ENCODE measurements around the gene APBB3. TPM values are rescaled to one million over a fixed set of nuclear protein-coding genes. Genes with fewer than 3 reads are reported as not detected.
"Not testable (repeated sequence)": the region's sequence is repeated elsewhere in the genome, so short reads cannot be mapped to it uniquely, and the experiment has no call there.

APBB3 gene
- polyA plus RNA-seq, 1 donor from 2014 or later: 131 TPM

DNA sequence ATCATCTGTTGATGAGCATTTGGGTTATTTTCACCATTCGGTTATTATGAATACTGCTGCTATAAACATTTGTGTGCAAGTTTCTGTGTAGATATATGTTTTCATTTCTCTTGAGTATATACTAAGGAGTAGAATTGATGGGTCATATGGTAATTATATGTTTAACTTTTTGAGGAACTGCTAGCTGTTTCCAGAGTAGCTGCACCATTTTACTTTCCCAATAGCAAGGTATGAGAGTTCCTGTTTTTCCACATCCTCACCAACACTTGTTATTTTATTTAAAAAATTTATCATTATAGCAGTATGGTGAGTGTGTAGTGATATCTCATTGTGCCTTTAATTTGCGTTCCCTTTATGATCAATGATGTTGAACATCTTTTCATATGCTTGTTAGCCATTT lies 39.3 kb upstream of the APBB3 start:
- H3K4me2 ChIP-seq (ENCODE audit: low read length): no peak overlapping the region
- no peaks in the 10 kb centered on the region for H3K79me2 ChIP-seq (replicated peaks; ENCODE audit: insufficient read depth, low read length)
- no peak overlapping the region for H3K27ac ChIP-seq (ENCODE audit: low read length)
- H3K36me3 ChIP-seq (ENCODE audit: insufficient read depth, low read length): no peaks in the 10 kb centered on the region
- H3K9me2 ChIP-seq (ENCODE audit: insufficient read depth, low read length): no peaks in the 10 kb centered on the region
- H3K9me3 ChIP-seq (ENCODE audit: low read length): no peaks in the 10 kb centered on the region
- TF ChIP-seq POLR2AphosphoS5 (IDR thresholded peaks at IDR 0.05) (no peak), MXI1 (conservative IDR thresholded peaks at IDR 0.05; ENCODE audit: poor library complexity, severe bottlenecking) (no peak), EP300 (conservative IDR thresholded peaks at IDR 0.05; ENCODE audit: poor library complexity, severe bottlenecking) (no peak), TAF1 (IDR thresholded peaks at IDR 0.05; ENCODE audit: low read depth) (no peak), RAD21 (conservative IDR thresholded peaks at IDR 0.05) (no peak), SMC3 (conservative IDR thresholded peaks at IDR 0.05; ENCODE audit: poor library complexity) (no peak), EZH2 (IDR thresholded peaks at IDR 0.05; ENCODE audit: borderline replicate concordance, insufficient read depth, low read length, poor library complexity, severe bottlenecking) (no peak)
- TF ChIP-seq, protein P1, sequence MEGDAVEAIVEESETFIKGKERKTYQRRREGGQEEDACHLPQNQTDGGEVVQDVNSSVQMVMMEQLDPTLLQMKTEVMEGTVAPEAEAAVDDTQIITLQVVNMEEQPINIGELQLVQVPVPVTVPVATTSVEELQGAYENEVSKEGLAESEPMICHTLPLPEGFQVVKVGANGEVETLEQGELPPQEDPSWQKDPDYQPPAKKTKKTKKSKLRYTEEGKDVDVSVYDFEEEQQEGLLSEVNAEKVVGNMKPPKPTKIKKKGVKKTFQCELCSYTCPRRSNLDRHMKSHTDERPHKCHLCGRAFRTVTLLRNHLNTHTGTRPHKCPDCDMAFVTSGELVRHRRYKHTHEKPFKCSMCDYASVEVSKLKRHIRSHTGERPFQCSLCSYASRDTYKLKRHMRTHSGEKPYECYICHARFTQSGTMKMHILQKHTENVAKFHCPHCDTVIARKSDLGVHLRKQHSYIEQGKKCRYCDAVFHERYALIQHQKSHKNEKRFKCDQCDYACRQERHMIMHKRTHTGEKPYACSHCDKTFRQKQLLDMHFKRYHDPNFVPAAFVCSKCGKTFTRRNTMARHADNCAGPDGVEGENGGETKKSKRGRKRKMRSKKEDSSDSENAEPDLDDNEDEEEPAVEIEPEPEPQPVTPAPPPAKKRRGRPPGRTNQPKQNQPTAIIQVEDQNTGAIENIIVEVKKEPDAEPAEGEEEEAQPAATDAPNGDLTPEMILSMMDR (IDR thresholded peaks at IDR 0.05; ENCODE audit: poor library complexity, severe bottlenecking): no peak
- TF ChIP-seq, protein P2, sequence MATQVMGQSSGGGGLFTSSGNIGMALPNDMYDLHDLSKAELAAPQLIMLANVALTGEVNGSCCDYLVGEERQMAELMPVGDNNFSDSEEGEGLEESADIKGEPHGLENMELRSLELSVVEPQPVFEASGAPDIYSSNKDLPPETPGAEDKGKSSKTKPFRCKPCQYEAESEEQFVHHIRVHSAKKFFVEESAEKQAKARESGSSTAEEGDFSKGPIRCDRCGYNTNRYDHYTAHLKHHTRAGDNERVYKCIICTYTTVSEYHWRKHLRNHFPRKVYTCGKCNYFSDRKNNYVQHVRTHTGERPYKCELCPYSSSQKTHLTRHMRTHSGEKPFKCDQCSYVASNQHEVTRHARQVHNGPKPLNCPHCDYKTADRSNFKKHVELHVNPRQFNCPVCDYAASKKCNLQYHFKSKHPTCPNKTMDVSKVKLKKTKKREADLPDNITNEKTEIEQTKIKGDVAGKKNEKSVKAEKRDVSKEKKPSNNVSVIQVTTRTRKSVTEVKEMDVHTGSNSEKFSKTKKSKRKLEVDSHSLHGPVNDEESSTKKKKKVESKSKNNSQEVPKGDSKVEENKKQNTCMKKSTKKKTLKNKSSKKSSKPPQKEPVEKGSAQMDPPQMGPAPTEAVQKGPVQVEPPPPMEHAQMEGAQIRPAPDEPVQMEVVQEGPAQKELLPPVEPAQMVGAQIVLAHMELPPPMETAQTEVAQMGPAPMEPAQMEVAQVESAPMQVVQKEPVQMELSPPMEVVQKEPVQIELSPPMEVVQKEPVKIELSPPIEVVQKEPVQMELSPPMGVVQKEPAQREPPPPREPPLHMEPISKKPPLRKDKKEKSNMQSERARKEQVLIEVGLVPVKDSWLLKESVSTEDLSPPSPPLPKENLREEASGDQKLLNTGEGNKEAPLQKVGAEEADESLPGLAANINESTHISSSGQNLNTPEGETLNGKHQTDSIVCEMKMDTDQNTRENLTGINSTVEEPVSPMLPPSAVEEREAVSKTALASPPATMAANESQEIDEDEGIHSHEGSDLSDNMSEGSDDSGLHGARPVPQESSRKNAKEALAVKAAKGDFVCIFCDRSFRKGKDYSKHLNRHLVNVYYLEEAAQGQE (IDR thresholded peaks at IDR 0.05; ENCODE audit: borderline replicate concordance): no peak
- H3K4me3 ChIP-seq (ENCODE audit: low read length): no peak overlapping the region
- no peaks in the 10 kb centered on the region for H3F3A ChIP-seq (ENCODE audit: insufficient read depth, low read length, poor library complexity, severe bottlenecking)
- H3K27me3 ChIP-seq (ENCODE audit: insufficient read depth, low read depth, low read length): no peaks in the 10 kb centered on the region
- H4K20me1 ChIP-seq (ENCODE audit: insufficient read depth): no peaks in the 10 kb centered on the region
- H3K9ac ChIP-seq (ENCODE audit: low read length): no peak overlapping the region
- H2AFZ ChIP-seq (ENCODE audit: low read depth, low read length): no peak overlapping the region

DNA sequence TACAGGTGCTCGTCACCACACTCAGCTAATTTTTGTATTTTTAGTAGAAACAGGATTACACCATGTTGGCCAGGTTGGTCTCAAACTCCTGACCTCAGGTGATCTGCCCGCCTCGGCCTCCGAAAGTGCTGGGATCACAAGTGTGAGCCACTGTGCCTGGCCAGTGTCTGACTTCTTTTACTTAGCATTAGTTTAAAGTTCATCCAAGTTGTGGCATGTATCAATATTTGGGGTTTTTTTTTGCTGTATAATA lies 39.0 kb upstream of the APBB3 start:
- not testable (repeated sequence) for H3K9me2 ChIP-seq (ENCODE audit: insufficient read depth, low read length); H4K20me1 ChIP-seq (ENCODE audit: insufficient read depth); H3K79me2 ChIP-seq (replicated peaks; ENCODE audit: insufficient read depth, low read length); H3K4me3 ChIP-seq (ENCODE audit: low read length); H3K27ac ChIP-seq (ENCODE audit: low read length); H3K36me3 ChIP-seq (ENCODE audit: insufficient read depth, low read length); H2AFZ ChIP-seq (ENCODE audit: low read depth, low read length); H3F3A ChIP-seq (ENCODE audit: insufficient read depth, low read length, poor library complexity, severe bottlenecking); H3K9ac ChIP-seq (ENCODE audit: low read length); H3K9me3 ChIP-seq (ENCODE audit: low read length); H3K27me3 ChIP-seq (ENCODE audit: insufficient read depth, low read depth, low read length); H3K4me2 ChIP-seq (ENCODE audit: low read length)

DNA sequence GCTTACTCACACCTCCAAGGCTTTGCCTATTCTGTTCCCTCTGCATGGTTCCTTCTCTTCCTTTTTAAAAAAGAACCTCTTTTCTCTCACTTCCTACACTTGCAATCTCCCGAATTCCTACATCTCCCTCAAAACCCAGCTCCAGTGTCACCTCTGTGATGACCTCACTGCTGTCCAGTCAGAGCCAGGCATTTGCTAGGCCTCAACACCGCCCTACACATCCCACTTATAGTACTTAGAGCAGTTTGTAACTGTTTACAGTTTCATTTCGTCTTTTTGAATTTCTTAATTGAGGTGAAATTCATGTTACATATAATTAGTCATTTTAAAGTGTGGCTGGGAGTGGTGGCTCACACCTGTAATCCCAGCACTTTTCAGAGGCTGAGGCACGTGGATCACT lies 37.7 kb upstream of the APBB3 start:
- Histone ChIP-seq H3K9me3 (ENCODE audit: low read length) (no peaks in the 10 kb centered on the region), H3K36me3 (ENCODE audit: insufficient read depth, low read length) (no peaks in the 10 kb centered on the region), H3K27me3 (ENCODE audit: insufficient read depth, low read depth, low read length) (no peaks in the 10 kb centered on the region), H3K9me2 (ENCODE audit: insufficient read depth, low read length) (no peaks in the 10 kb centered on the region), H3K27ac (ENCODE audit: low read length) (no peak overlapping the region), H3K4me2 (ENCODE audit: low read length) (no peak overlapping the region), H3K4me3 (ENCODE audit: low read length) (no peak overlapping the region), H4K20me1 (ENCODE audit: insufficient read depth) (no peaks in the 10 kb centered on the region), H3K79me2 (replicated peaks; ENCODE audit: insufficient read depth, low read length) (no peaks in the 10 kb centered on the region), H2AFZ (ENCODE audit: low read depth, low read length) (no peak overlapping the region), H3K9ac (ENCODE audit: low read length) (no peak overlapping the region), H3F3A (ENCODE audit: insufficient read depth, low read length, poor library complexity, severe bottlenecking) (no peaks in the 10 kb centered on the region)
- TF ChIP-seq, protein P1 (IDR thresholded peaks at IDR 0.05; ENCODE audit: poor library complexity, severe bottlenecking): no peak
- no peak for TF ChIP-seq SMC3 (conservative IDR thresholded peaks at IDR 0.05; ENCODE audit: poor library complexity)
- no peak for TF ChIP-seq TAF1 (IDR thresholded peaks at IDR 0.05; ENCODE audit: low read depth)
- no peak for TF ChIP-seq EZH2 (IDR thresholded peaks at IDR 0.05; ENCODE audit: borderline replicate concordance, insufficient read depth, low read length, poor library complexity, severe bottlenecking)
- TF ChIP-seq, protein P2 (IDR thresholded peaks at IDR 0.05; ENCODE audit: borderline replicate concordance): no peak
- no peak for TF ChIP-seq MXI1 (conservative IDR thresholded peaks at IDR 0.05; ENCODE audit: poor library complexity, severe bottlenecking)
- no peak for TF ChIP-seq POLR2AphosphoS5 (IDR thresholded peaks at IDR 0.05)
- TF ChIP-seq RAD21 (conservative IDR thresholded peaks at IDR 0.05): no peak
- no peak for TF ChIP-seq EP300 (conservative IDR thresholded peaks at IDR 0.05; ENCODE audit: poor library complexity, severe bottlenecking)

Measured in neural cell (in vitro differentiated cells).